GM12872 (cell line): ENCODE measurements around the gene TAX1BP1.

Source experiments
- CTCF ChIP-seq: IDR thresholded peaks from 3 replicates; pipeline ENCODE4 v1.5.1; 2011; ENCODE audit warnings: low read depth, mild to moderate bottlenecking, low read length, moderate library complexity; ENCODE audit not compliant: insufficient read depth

Gene TAX1BP1

DNA sequence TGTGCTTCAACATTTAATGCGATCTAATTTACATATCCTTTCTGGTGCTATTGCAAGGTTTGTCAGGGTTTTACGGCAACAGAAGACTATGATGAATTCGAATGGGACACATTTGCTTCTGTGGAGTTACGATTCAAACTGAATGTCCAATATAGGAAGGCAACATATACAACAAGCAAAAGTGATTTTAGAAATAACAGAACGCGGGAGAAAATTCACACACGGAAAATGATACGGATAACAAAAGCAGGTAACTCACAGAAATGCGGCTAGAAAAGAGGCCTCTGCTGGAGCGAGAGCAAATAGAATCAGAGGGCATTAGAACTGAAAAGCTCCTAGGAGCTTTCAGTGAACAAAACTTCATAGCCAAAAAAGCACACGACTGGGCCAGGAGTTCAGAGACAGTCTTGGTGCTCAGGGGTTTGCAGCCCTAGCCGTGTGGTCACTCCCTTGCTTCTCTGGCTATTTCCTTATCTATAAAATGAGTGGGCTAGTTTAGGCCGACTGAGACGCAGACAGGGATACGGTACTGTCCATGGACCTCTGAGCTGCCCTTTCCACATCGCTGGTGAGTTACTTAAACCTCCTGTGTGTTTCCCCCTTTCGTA lies 557 bp upstream of the TAX1BP1 start:
- no peak for TF ChIP-seq CTCF

DNA sequence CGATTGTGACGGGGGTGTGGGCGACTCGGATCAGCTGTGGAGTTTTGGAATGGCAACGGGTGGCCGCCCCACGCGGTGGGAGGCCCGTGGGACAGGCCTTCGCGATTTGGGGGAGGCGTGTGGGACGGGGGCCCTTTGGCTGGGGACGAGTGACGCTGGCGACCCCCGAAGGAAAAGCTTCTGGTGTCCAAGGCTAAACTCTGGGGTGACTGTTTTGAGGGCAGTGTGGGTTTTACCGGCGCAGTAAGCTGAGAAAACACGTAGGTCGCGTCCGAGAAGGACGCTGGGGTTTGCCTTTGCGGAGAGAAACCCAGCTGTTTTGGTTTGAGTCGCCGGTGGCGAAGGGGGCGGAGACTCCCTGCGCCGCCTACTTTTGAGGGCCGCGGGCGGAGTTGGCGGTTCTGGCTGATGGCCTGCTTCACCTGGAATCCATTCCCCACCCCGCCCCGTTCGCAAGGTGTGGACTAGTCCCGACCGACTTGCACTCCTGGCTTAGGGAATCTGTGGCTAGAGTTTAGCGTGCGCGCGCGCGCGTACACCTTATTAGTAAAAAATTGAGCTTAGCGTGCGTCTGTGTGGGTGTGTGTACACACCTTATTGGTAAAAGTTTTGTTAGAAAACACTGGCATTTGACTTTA lies 606 bp downstream of the TAX1BP1 start:
- no peak for TF ChIP-seq CTCF

- TF ChIP-seq CTCF, result peak; percentile 70
Observed at GRCh38 chr7:27745064-27745583, 5.2 kb downstream of the TAX1BP1 start.

- no peak for TF ChIP-seq CTCF
Observed at GRCh38 chr7:27746486-27746885, 6.5 kb downstream of the TAX1BP1 start.

DNA sequence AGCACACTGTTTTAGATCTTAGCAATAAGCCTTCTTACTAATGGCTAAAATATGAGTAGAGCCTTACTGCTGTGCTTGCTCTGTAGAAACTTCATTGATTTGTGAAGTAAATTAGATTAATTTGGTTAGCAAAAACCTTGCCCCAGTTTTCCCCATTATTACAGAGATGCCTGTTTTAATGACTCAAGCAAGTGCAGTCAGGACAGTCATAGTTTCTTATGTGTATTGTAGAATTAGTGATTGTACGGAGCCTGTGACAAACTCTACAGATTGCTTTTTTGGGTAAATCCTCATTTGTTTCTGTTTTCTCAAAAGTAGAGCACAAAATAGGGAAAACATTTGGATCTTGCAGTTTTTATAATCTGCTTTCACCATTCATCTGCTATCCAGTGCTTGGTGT lies 7.0 kb downstream of the TAX1BP1 start:
- TF ChIP-seq CTCF, result no peak

DNA sequence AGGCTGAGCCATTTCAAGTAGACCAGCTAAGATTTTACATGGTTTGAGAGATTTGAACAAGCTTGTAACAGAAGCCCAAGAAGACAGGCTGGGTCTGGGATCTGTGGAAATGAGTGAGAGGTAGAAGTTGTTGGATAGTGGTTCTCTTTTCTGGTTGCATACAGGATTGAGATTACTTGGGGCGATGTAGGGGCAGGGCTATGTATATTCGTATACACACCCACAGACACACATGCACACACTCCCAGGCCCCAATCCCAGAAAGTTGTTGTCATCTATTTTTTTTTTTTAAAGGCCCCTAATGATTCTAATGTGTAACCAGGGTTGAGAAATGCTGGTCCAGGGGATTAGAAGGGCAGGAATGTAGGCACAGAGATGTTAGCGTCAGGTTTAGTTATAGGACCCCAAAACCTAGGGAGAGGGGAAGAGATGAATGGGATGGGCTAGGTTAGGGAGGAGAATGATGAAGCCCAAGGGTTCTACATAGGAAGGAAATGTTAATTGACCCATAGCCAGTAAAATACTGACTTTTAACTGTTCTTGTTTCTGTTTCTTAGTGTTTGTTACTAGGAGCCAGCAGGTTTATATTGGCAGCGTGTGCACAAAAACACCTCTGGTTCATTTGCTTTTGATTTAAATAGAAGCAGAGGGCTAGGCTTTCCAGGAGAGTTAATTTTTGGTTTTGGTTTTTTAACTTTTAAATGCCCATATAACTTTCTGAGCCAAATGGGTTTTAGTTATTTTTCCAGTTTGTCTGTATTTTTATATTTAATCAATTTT lies 7.8 kb downstream of the TAX1BP1 start:
- no peak for TF ChIP-seq CTCF

DNA sequence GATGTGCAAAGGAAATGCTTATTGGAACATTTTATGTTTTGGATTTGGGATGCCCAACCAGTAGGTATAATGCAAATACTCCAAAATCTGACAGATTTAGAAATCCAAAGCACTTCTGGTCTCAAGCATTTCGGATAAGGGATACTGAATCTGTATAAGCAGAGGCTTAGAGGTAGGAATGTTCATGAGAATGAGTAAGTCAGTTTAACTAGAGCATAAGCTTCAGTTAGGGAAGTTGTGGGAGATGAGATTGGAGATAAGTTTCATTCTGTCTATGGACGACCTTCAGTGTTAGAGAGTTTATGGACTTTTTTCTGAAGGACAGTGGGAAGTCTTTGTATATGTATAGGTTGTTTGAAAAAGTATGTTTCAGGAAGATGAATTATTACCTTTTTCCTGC lies 10.4 kb downstream of the TAX1BP1 start:
- no peak for TF ChIP-seq CTCF
